ENCODE results near the gene PVALEF.

Gene PVALEF

DNA sequence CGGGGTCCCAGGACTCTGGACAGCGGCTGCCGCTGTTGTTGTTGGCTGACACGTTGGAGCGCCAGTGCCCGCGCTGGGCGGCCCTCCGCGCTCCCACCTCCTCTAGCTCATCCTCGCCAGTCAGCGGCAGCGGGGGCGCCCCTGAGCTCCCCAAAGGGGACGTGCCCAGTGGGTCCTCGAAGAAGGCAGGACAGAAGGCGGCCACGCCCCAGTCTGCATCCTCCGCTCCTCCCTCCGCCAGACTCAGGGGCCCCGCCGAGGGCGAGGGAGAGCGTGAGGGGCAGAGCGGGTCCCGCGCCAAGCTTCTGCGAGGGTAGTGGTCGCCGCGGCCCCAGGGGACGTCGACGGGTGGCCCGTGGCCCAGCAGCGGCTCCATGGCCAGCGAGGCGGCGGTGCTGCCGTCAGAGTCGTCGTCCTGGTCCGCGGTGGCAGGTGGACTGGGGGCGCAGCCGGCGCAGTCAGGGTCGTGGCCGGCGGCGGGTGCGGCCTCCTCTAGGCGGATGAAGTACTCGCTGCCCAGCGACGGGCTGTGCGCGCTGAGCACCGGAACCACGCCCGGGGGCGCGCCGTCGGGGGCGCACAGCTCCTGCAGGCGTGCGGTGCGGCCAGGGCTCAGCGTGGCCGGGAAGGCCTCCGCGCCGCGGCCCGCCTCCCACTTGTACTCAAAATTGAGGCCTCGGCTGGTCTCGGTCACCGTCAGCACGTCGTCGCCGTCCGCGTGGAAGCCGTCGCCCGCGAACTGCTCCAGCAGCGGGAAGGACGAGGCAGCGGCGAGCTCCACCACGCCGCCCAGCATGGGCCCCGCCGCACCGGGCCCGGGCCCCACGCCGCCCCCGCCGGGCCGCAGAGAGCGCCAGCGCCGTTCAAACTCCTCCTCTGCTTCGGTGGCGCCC, 43.2 kb upstream of the PVALEF start:
- TF ChIP-seq REST (IDR thresholded peaks at IDR 0.05; ENCODE audit: low read depth): 0 out of 2 replicates have a peak, but pooled peaks have one; percentile 12
- TF ChIP-seq ZBTB7A (IDR thresholded peaks at IDR 0.05; ENCODE audit: low read depth): no peak

GRCh38 chr17:81123052-81124048, 42.0 kb upstream of the PVALEF start:
- no peak for TF ChIP-seq NFIC (IDR thresholded peaks at IDR 0.05)

DNA sequence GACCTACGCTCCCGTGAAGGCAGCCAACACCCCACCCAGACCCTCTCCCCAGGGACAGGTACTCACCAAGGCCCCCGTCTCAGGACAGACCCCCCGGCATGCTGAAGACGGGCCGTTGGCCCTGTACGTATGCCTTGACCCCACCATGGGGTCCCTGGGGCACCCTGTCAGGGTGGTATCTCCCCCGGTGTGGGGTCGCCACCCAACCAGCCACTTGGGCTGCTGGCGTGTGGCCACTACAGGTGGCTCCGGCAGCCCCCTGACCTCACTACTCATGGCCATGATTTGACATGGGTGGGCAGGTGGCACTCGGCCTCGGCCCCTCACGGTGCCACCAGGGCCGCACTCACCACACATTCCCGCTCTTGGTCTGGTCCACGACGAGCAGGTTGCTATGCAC, 40.9 kb upstream of the PVALEF start:
- TF ChIP-seq ZBTB7A (IDR thresholded peaks at IDR 0.05; ENCODE audit: low read depth): no peak
- TF ChIP-seq EGR1 (IDR thresholded peaks at IDR 0.05): no peak
- TF ChIP-seq TCF12 (IDR thresholded peaks at IDR 0.05; ENCODE audit: low read depth): no peak
- no peak for TF ChIP-seq MAX (IDR thresholded peaks at IDR 0.05)
- TF ChIP-seq, protein P1, sequence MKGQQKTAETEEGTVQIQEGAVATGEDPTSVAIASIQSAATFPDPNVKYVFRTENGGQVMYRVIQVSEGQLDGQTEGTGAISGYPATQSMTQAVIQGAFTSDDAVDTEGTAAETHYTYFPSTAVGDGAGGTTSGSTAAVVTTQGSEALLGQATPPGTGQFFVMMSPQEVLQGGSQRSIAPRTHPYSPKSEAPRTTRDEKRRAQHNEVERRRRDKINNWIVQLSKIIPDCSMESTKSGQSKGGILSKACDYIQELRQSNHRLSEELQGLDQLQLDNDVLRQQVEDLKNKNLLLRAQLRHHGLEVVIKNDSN (IDR thresholded peaks at IDR 0.05): no peak
- TF ChIP-seq TAF1 (IDR thresholded peaks at IDR 0.05; ENCODE audit: low read depth): no peak
- TF ChIP-seq NFIC (IDR thresholded peaks at IDR 0.05): no peak
- no peak for TF ChIP-seq RAD21 (IDR thresholded peaks at IDR 0.05; ENCODE audit: low read depth)
- no peak for TF ChIP-seq CREB1 (IDR thresholded peaks at IDR 0.05; ENCODE audit: low read depth)
- TF ChIP-seq TEAD4 (IDR thresholded peaks at IDR 0.05): no peak
- TF ChIP-seq YY1 (IDR thresholded peaks at IDR 0.05; ENCODE audit: low read depth): no peak
- no peak for TF ChIP-seq FOXM1 (IDR thresholded peaks at IDR 0.05; ENCODE audit: borderline replicate concordance, low read depth)
- no peak for TF ChIP-seq CEBPB (IDR thresholded peaks at IDR 0.05)
- TF ChIP-seq REST (IDR thresholded peaks at IDR 0.05; ENCODE audit: low read depth): no peak
- no peak for TF ChIP-seq EP300 (IDR thresholded peaks at IDR 0.05; ENCODE audit: borderline replicate concordance)

DNA sequence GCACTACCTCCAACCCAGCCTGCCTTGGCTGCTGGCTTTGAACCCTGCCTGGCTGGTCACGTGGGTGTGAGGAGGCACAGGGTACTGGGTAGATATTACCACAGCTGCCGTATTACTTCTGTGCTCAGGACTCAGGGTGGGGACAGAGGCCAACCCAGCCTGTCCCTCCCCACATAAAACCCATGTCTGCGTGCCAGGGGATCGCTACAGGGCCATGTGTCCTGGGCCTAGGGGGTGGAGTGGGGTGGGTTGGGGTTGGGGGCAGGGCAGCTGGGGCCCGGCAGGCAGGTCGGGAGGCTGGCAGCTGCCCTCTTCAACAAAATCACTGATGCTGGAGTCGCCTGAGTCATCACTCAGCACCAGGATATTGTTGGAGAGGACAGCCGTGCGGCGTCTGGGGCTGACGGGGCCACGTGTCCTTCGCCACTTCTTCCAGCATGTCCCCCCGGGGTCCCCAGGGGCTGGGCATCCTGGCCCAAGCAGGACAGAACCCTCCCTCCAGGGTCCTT, 39.7 kb upstream of the PVALEF start:
- no peak for TF ChIP-seq NFIC (IDR thresholded peaks at IDR 0.05)
- TF ChIP-seq, protein P1 (IDR thresholded peaks at IDR 0.05): peak; percentile 80

GRCh38 chr17:81126281-81127132, 38.8 kb upstream of the PVALEF start:
- no peak for TF ChIP-seq FOXM1 (IDR thresholded peaks at IDR 0.05; ENCODE audit: borderline replicate concordance, low read depth)
- TF ChIP-seq ZBTB7A (IDR thresholded peaks at IDR 0.05; ENCODE audit: low read depth): 0 out of 2 replicates have a peak, but pooled peaks have one; percentile 21

GRCh38 chr17:81127133-81127455, 38.2 kb upstream of the PVALEF start:
- TF ChIP-seq EGR1 (IDR thresholded peaks at IDR 0.05): no peak
- TF ChIP-seq CEBPB (IDR thresholded peaks at IDR 0.05): no peak
- no peak for TF ChIP-seq REST (IDR thresholded peaks at IDR 0.05; ENCODE audit: low read depth)
- no peak for TF ChIP-seq YY1 (IDR thresholded peaks at IDR 0.05; ENCODE audit: low read depth)
- no peak for TF ChIP-seq TCF12 (IDR thresholded peaks at IDR 0.05; ENCODE audit: low read depth)
- no peak for TF ChIP-seq FOXM1 (IDR thresholded peaks at IDR 0.05; ENCODE audit: borderline replicate concordance, low read depth)
- no peak for TF ChIP-seq TEAD4 (IDR thresholded peaks at IDR 0.05)
- no peak for TF ChIP-seq EP300 (IDR thresholded peaks at IDR 0.05; ENCODE audit: borderline replicate concordance)
- no peak for TF ChIP-seq ZBTB7A (IDR thresholded peaks at IDR 0.05; ENCODE audit: low read depth)
- no peak for TF ChIP-seq RAD21 (IDR thresholded peaks at IDR 0.05; ENCODE audit: low read depth)
- TF ChIP-seq NFIC (IDR thresholded peaks at IDR 0.05): no peak
- TF ChIP-seq MAX (IDR thresholded peaks at IDR 0.05): no peak
- TF ChIP-seq, protein P1 (IDR thresholded peaks at IDR 0.05): no peak
- no peak for TF ChIP-seq TAF1 (IDR thresholded peaks at IDR 0.05; ENCODE audit: low read depth)
- no peak for TF ChIP-seq CREB1 (IDR thresholded peaks at IDR 0.05; ENCODE audit: low read depth)

Data from Ishikawa (cell line).